ENCODE measurements around the gene MEX3C.

DNA sequence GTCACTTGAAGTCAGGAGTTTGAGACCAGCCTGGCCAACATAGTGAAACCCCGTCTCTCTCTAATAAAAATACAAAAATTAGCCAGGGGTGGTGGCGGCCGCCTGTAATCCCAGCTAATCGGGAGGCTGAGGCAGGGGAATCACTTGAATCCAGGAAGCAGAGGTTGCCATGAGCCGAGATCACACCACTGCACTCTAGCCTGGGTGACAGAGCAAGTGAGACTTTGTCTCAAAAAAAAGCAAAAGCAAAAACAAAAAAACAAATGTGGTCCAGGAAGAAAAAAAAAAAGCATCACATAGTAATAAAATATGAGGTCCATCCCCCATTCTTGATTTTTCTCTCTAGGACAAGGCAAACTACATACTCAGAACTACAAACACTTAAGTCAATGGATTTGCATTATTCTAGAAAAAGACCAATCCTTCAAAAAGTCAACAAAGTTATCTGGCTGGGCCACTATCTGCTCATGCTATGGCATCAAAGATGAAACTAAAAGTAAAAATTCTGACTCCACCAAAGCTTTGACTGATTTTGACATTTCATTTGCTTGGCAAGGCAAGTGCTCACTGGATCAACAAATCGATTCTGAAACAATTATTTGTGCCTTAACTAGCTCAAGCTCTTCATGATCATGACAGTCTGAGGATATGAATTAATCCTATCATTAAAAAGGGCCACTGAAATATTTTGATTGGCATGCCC lies 28.4 kb downstream of the MEX3C start:
- TF ChIP-seq, protein P1, sequence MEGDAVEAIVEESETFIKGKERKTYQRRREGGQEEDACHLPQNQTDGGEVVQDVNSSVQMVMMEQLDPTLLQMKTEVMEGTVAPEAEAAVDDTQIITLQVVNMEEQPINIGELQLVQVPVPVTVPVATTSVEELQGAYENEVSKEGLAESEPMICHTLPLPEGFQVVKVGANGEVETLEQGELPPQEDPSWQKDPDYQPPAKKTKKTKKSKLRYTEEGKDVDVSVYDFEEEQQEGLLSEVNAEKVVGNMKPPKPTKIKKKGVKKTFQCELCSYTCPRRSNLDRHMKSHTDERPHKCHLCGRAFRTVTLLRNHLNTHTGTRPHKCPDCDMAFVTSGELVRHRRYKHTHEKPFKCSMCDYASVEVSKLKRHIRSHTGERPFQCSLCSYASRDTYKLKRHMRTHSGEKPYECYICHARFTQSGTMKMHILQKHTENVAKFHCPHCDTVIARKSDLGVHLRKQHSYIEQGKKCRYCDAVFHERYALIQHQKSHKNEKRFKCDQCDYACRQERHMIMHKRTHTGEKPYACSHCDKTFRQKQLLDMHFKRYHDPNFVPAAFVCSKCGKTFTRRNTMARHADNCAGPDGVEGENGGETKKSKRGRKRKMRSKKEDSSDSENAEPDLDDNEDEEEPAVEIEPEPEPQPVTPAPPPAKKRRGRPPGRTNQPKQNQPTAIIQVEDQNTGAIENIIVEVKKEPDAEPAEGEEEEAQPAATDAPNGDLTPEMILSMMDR (IDR thresholded peaks at IDR 0.05; ENCODE audit: low read length), result no peak
- no peak for TF ChIP-seq EZH2 (IDR thresholded peaks at IDR 0.05; ENCODE audit: borderline replicate concordance, low read length)

All from OCI-LY1 (cell line).